ENCODE results near the gene PMAIP1.

The PMAIP1 gene

GRCh38 chr18:59861963-59862819, 37.6 kb upstream of the PMAIP1 start:
- TF ChIP-seq CTCF (IDR thresholded peaks at IDR 0.05; ENCODE audit: control insufficient read depth, extremely low read depth, insufficient read depth) = no peak
- DNase-seq (ENCODE audit: low read depth) = no peak

GRCh38 chr18:59865241-59865986, 34.4 kb upstream of the PMAIP1 start:
- TF ChIP-seq CTCF (IDR thresholded peaks at IDR 0.05; ENCODE audit: control insufficient read depth, extremely low read depth, insufficient read depth) = no peak

More at GRCh38 chr18:59861963-59862819, 37.6 kb upstream of the PMAIP1 start:
- no peak overlapping the region for H3K4me3 ChIP-seq (ENCODE audit: low read depth, low read length)

GRCh38 chr18:59866551-59867269, 33.1 kb upstream of the PMAIP1 start:
- H3K4me3 ChIP-seq (ENCODE audit: low read depth, low read length) = no peak overlapping the region
- DNase-seq (ENCODE audit: low read depth) = peak; percentile 70
- no peak for TF ChIP-seq CTCF (IDR thresholded peaks at IDR 0.05; ENCODE audit: control insufficient read depth, extremely low read depth, insufficient read depth)

More at GRCh38 chr18:59865241-59865986, 34.4 kb upstream of the PMAIP1 start:
- no peak overlapping the region for H3K4me3 ChIP-seq (ENCODE audit: low read depth, low read length)
- DNase-seq (ENCODE audit: low read depth) = no peak

- no peak for DNase-seq (ENCODE audit: low read depth)
- TF ChIP-seq CTCF (IDR thresholded peaks at IDR 0.05; ENCODE audit: control insufficient read depth, extremely low read depth, insufficient read depth) = no peak
- no peak overlapping the region for H3K4me3 ChIP-seq (ENCODE audit: low read depth, low read length)
Observed at GRCh38 chr18:59867337-59868104, 32.3 kb upstream of the PMAIP1 start.

GRCh38 chr18:59870623-59871130, 29.1 kb upstream of the PMAIP1 start:
- DNase-seq (ENCODE audit: low read depth) = no peak
- no peak overlapping the region for H3K4me3 ChIP-seq (ENCODE audit: low read depth, low read length)
- TF ChIP-seq CTCF (IDR thresholded peaks at IDR 0.05; ENCODE audit: control insufficient read depth, extremely low read depth, insufficient read depth) = no peak
